Tibial artery (tissue), 4 donors: ENCODE results near the gene JPH4.
"Not testable (repeated sequence)": the region's sequence is repeated elsewhere in the genome, so short reads cannot be mapped to it uniquely, and the experiment has no call there.

Experiments used
- DNase-seq, 2 donors: peaks; one replicate each; pipeline ENCODE4 v3.0.0-alpha.2; 2019
- H3K27ac ChIP-seq, 2 donors: fragments of 200-600 bp; sonication (generic) in 1 of 2; 1 replicate in 1 of 2; 2 replicates in 1 of 2; pipeline ENCODE4 v1.5.1; 2018 to 2019; ENCODE audit warnings: mild to moderate bottlenecking in 1 of 2
- H3K27me3 ChIP-seq, 2 donors: fragments of 200-600 bp; sonication (generic) in 1 of 2; one replicate each; pipeline versions ENCODE4 v1.5.1 to v1.6.0; 2016 to 2019
- H3K36me3 ChIP-seq, 3 donors: fragments of 200-600 bp; sonication (generic) in 2 of 3; one replicate each; pipeline ENCODE4 v1.5.1; 2016 to 2019; ENCODE audit warnings: mild to moderate bottlenecking in 2 of 3
- H3K4me1 ChIP-seq, 4 donors: fragments of 200-600 bp; sonication (generic) in 2 of 4; 1 replicate in 3 of 4; 2 replicates in 1 of 4; pipeline ENCODE4 v1.5.1; 2016 to 2019
- H3K4me3 ChIP-seq, 2 donors: fragments of 200-600 bp; sonication (generic) in 1 of 2; 1 replicate in 1 of 2; 2 replicates in 1 of 2; pipeline ENCODE4 v1.5.1; 2018 to 2019; ENCODE audit warnings: mild to moderate bottlenecking in 2 of 2
- H3K9me3 ChIP-seq, 3 donors: fragments of 200-600 bp; sonication (generic) in 1 of 3; one replicate each; pipeline ENCODE4 v1.5.1; 2016 to 2019
- CTCF ChIP-seq, 2 experiments: fragments of 200-600 bp in 1 of 2; fragments of 450-650 bp in 1 of 2; IDR thresholded peaks; one replicate each; pipeline ENCODE4 v1.5.1; 2017 to 2019; ENCODE audit warnings: antibody characterized with exemption in 2 of 2, mild to moderate bottlenecking in 1 of 2, moderate library complexity in 1 of 2
- intact Hi-C: fragments of 100-400 bp; cut with DNase I; formaldehyde crosslinking; loops from one replicate; pipeline ENCODE4 v1.15.0; 2023; ENCODE audit warnings: low total_unique reads

JPH4 gene

GRCh38 chr14:23612802-23613201, 34.2 kb upstream of the JPH4 start:
- Histone ChIP-seq H3K36me3 (no peaks in the 10 kb centered on the region), H3K9me3 (no peaks in the 10 kb centered on the region), H3K27ac (no peak overlapping the region), H3K4me3 (no peak overlapping the region), H3K27me3 (peaks cover 0 to 14% of the 10 kb centered on the region in 2 donors), H3K4me1 (no peaks in the 10 kb centered on the region)
- no peak for TF ChIP-seq CTCF (IDR thresholded peaks at IDR 0.05)
- intact Hi-C loops, result no loop called here
- DNase-seq, result no peak

DNA sequence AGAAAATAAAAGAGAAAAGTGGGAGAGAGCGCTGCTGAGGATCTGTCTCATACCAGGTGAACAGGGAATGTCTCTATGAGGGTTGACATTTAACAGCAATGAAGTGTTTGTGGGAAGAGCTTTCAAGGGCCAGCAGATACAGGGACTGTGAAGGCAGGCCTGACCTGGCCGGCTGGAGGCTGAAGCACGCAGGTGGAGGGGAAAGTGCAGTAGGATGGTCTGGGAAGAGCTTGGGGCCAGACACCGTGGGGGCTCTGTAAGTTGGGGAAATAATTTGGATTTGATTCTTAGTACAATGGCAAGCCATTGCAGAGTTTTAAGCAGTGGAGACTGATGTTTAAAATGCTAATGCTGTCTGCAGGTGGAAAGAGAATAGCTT, 33.8 kb upstream of the JPH4 start:
- no peak overlapping the region for H3K27ac ChIP-seq
- TF ChIP-seq CTCF (IDR thresholded peaks at IDR 0.05), result no peak

GRCh38 chr14:23610815-23611289, 32.3 kb upstream of the JPH4 start:
- TF ChIP-seq CTCF (IDR thresholded peaks at IDR 0.05), result no peak
- Histone ChIP-seq H3K4me1 (no peaks in the 10 kb centered on the region), H3K36me3 (no peaks in the 10 kb centered on the region), H3K9me3 (no peaks in the 10 kb centered on the region), H3K27ac (no peak overlapping the region), H3K27me3 (peaks cover 0 to 21% of the 10 kb centered on the region in 2 donors), H3K4me3 (no peak overlapping the region)
- no peak for DNase-seq
- intact Hi-C loops, result no loop called here

More for the DNA sequence above, 33.8 kb upstream of the JPH4 start:
- Histone ChIP-seq H3K9me3 (no peaks in the 10 kb centered on the region), H3K36me3 (no peaks in the 10 kb centered on the region), H3K27me3 (peaks cover 0 to 17% of the 10 kb centered on the region in 2 donors), H3K4me1 (no peaks in the 10 kb centered on the region), H3K4me3 (no peak overlapping the region)
- intact Hi-C loops, result no loop called here
- DNase-seq, result no peak

- H3K27me3 ChIP-seq, result peaks cover 0 to 21% of the 10 kb centered on the region in 2 donors
- TF ChIP-seq CTCF (IDR thresholded peaks at IDR 0.05), result no peak
- no peaks in the 10 kb centered on the region for H3K9me3 ChIP-seq
- no peak for DNase-seq
- intact Hi-C loops, result no loop called here
- H3K4me1 ChIP-seq, result no peaks in the 10 kb centered on the region
- H3K4me3 ChIP-seq, result no peak overlapping the region
- no peak overlapping the region for H3K27ac ChIP-seq
- no peaks in the 10 kb centered on the region for H3K36me3 ChIP-seq
These were observed 31.7 kb upstream of the JPH4 start for GRCh38 chr14:23610090-23610814.

- H3K4me3 ChIP-seq, H3K27ac ChIP-seq, intact Hi-C loops, DNase-seq, H3K9me3 ChIP-seq, H3K4me1 ChIP-seq, H3K36me3 ChIP-seq: not testable (repeated sequence)
- H3K27me3 ChIP-seq, result peaks cover 0 to 17% of the 10 kb centered on the region in 2 donors
These were observed 31.0 kb upstream of the JPH4 start for GRCh38 chr14:23609411-23610089.

DNA sequence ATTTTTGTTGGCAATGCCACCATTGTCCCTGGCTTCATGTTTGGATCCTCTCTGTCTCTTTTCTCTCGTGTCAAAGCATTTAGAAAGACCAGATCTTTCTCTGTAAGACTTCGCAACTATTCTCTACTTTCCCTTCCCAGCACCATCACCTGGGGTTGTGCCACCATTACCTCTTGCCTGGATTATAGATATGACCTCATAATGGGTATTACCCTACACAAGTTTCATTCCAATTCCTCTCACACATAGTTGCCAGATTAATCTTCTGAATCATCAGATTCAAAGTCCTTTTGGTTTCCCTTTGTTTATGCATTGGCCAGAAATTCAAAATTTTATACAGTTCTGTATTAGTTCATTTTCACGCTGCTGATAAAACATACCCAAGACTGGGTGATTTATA, 30.4 kb upstream of the JPH4 start:
- no peak for TF ChIP-seq CTCF (IDR thresholded peaks at IDR 0.05)
- Histone ChIP-seq H3K36me3 (no peaks in the 10 kb centered on the region), H3K27ac (no peak overlapping the region), H3K4me1 (no peaks in the 10 kb centered on the region), H3K27me3 (peaks cover 0 to 17% of the 10 kb centered on the region in 2 donors), H3K9me3 (no peaks in the 10 kb centered on the region), H3K4me3 (no peak overlapping the region)
- no peak for DNase-seq
- intact Hi-C loops, result no loop called here
